Stimulated activated CD8-positive, alpha-beta memory T cell treated with anti-CD3 and anti-CD28 coated beads, Interleukin-7, amount 100 ng/mL, for 24 hours (primary cell): ENCODE data around the gene PDE11A.

ENCODE experiments used
- DNase-seq: peaks from one replicate; pipeline ENCODE4 v3.0.0-alpha.2; 2020; ENCODE audit warnings: low read depth

Gene PDE11A

GRCh38 chr2:177921726-177922125 is 150.9 kb downstream of the PDE11A start:
- DNase-seq = no peak

- no peak for DNase-seq
These were observed 155.4 kb downstream of the PDE11A start for GRCh38 chr2:177917169-177917568.

DNA sequence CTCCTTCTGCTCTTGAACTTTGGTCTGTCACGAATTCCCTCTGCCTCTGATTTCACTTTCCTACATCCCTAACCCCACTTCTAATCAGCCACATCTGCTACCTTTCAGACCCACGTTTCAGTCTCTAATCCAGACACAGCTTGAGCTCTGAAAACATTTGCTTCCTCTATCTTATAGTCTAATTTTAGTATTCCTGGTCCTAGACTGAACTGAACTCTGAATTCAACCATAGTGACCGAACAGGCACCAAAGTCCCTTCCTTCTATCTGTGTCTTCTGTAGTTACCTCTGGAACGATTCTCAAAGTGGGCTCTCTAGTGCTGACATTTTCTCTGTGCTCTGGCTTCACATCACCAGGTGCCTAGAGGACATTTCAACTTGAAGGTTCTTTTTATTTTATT is 156.2 kb downstream of the PDE11A start:
- DNase-seq = no peak

DNA sequence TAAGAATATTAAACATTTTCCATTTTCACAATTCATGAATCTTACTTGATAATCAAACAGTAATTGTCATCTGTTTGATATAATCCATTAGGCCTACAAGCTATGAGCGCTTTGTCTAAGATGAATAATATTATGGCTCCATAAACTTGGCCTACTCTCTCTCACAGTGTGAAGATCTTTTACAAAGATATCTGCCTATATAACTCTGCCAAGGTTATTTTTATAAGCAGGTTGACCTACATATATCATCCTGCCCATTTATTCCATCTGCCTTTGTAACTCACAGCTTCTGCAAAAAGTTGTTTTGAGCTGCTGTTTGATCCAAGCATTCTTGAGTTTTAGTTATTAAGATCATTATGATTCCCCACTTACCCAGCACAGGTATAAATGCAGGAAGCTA is 158.3 kb downstream of the PDE11A start:
- no peak for DNase-seq

DNA sequence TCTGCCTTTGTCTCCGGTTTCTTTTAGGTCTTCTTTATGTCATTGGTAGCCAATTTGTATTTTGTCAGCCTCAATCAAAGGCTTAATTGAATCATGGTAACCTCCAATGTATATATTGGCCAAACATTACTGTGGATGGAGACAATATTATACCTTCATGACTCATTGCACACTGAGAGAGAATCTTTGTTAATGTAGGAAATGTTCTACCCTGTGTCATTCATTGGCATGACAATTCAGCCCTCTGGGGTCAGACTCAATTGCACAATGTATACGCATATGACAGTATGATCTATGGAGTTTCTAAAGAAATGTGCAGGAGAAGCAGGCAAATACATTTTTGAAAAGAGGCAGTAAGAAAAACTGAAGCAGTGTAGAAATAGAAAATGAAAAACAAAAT is 162.6 kb downstream of the PDE11A start:
- DNase-seq = no peak

DNA sequence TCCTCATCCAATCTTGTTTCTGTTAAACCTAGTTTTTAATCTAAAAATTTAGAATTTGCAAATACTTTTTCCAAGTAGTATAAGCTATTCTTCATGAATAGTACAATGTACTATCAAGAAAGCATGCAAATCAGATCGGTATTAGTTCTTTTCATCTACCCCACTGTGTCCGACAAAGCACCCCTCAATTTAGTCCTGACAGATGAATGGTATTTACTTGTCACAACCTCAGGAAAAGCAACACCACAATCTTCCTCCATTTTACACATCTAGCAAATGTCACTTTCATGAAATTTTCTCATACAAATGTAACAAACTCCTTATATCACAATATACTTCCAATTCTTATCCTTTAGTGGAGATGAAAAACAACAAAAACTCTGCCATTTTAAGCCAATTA is 163.8 kb downstream of the PDE11A start:
- no peak for DNase-seq

- no peak for DNase-seq
These were observed 164.4 kb downstream of the PDE11A start for GRCh38 chr2:177908182-177908581.

- peak; percentile 33 for DNase-seq
These were observed 166.4 kb downstream of the PDE11A start for GRCh38 chr2:177906041-177906718.

- DNase-seq = no peak
These were observed 166.9 kb downstream of the PDE11A start for GRCh38 chr2:177905640-177906039.

DNA sequence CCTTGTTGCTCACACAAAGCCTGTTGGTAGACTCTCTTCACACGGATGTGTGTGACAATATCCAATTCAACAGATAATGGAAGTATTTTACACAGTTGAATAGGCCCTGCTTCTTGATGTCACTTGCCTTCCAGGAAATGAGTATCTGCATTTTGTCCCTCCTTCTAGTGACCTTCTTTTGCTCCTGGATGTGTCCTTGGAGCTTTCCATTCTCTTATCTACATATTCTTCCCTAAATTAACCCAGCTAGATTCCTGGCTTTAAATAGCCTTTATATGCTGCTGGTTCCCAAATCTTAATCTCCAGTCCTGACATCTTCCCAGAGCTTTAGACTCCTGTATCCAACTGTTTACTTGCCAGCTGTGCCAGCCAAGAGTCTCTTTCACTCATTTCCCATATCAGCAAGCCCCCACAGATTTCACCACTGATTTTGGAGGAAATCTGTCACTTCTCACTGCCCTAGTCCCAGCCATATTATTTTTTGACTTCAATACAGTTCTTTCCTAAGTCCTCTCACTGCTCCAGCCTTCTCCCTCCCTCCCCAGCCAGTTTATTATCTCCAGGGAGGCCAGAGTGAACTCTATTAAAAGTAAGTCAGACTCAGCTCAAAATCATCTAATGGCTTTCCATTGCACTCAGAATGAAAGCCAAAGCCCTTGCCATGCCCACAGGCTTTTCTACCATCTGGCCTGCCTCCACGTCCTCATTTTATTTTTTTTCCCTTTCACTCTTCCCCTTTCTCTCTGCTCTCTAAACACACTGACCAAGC is 170.0 kb downstream of the PDE11A start:
- no peak for DNase-seq

- no peak for DNase-seq
These were observed 172.5 kb downstream of the PDE11A start for GRCh38 chr2:177900082-177900481.

DNA sequence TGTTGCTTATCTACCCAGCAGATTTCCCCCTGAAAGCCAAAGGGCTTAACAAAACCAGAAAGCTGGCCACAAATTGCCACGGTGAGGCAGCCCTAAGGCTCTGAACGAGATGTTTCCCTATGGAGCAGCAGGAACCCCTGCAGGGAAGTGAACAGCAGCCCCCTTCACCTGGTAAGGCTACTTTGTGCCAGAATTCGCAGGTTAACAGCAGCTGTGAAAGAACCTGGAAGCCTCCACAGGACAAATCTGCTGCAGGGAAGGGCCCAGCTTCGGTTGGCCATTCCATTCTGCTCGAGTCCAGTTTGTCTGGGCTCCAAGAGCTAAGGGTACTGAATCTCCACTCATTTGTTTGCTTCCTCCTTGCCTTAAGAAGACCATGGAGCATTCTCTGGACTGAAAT is 175.3 kb downstream of the PDE11A start:
- no peak for DNase-seq

- no peak for DNase-seq
These were observed 176.0 kb downstream of the PDE11A start for GRCh38 chr2:177896587-177896986.

DNA sequence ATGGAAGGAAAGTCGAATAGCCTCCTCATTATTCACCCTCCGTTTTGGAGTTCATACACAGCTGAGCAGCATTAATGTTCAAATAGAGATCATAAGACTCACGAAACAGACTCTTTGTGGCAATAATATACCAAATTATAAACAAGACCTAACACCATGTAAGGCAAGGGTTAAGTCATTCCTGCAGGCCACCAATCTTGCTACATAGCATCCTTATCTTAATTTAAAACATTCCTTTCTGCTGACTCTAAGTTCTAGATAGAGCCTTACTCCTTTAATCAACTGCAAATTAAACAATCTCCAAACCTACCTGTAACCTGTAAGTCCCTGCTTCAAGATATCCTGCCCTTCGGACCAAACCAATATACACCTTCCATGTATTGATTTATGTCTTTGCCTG is 178.0 kb downstream of the PDE11A start:
- no peak for DNase-seq

GRCh38 chr2:177893880-177894279 is 178.7 kb downstream of the PDE11A start:
- no peak for DNase-seq

DNA sequence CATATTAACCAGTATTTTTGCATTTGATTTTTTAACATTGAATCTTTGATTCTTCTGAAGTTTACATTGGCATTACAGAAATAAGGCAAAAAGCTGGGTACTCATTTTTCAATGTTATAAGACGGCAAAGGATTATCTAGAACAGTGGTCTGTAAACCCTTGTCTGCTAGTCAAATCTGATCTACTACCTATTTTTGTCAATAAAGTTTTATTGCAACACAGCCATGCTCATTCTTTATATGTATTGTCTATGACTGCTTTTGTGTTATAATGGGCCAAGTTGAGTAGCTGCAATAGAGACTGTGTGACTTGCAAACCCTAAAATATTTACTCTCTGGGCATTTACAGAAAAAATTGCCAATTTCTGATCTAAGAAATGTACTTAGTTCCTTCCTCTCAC is 181.0 kb downstream of the PDE11A start:
- no peak for DNase-seq

- DNase-seq = no peak
These were observed 182.6 kb downstream of the PDE11A start for GRCh38 chr2:177889818-177890460.

- no peak for DNase-seq
These were observed 184.0 kb downstream of the PDE11A start for GRCh38 chr2:177888581-177888980.

DNA sequence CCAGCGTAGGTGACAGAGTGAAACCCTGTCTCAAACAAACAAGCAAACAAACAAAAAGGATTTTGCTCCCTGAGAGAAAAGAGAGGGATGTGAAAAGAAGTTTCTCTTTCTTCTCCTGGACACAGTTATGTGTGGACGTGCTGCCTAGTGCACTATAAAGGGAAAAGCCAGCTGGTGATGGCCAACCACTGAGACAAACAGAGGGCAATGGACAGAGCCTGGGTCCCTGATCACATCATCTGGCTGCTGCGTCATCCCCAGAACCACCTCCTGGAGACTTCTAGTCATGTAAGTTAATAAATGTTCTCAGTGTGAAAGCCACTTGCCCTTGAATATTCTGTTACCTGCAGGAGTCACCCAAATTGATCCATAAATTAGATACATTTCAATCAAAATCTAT is 184.9 kb downstream of the PDE11A start:
- no peak for DNase-seq

DNA sequence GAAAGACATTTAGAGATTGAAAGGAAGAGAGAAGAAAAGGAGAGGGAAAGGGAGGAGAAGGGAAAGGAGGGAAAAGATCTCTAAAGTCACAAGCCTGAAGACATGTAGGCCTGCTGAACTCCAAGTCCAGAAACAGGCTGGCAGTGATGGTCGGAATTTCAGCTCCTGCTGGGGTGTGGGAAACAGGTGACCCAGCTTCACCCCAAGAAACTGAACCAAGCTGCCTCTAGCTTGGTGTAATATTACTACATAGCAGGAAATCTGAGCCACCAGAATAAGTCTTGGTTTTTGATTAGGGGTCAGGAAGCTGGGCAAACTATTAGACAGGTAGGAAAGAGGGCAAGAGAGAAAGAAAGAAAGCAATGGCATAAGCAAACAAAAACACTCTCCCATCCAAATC is 185.8 kb downstream of the PDE11A start:
- no peak for DNase-seq

DNA sequence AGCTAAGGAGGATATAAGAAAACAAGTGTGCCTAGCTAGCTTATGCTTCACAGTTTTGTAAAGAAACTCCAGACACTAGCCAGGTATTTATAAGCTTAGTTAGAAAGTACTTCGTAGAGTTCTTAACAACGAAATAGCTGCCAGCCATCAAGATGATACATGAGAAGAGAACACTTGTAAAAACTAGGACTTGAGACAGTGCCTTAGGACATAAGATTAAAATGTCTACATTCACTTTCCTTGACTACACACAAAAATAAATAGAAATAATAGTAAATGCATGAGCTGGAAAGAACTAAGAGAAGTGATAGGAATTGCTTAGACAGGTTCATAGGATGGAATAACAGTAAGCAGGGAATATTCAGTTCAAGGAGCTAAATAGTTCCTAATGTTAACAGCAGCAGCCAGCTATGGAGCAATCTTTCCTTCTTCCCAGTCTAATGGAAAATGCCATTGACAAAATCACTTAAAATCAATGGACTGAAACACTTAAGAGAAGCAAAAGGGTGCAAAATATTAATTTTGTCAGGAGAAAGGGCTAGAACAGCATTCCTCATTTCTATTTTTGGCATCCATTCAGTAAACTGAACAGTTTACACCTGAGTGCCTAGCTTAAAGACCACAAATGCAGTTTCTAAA is 186.6 kb downstream of the PDE11A start:
- no peak for DNase-seq

- no peak for DNase-seq
These were observed 189.4 kb downstream of the PDE11A start for GRCh38 chr2:177883177-177883576.

DNA sequence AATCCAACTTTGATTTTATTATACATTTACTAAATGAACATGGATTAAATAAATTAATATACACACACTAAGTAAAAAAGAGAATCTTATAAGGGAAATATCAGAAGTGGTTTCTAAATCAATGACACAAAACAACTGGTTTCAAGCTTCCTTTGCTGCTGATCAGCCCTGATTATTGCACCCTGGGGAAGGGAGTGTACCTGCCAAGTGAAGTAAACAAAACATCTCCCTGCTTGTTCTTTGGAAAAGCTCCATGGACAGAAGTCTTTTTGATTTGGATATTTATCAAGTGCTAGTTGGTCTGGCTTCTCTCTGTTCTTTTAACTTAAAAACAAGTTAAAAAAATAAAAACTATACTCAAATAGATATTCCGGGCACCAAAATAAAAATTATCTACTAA is 190.1 kb downstream of the PDE11A start:
- no peak for DNase-seq
